HEK293 (cell line): Measurements from ENCODE around the gene CIPC.

Experiments
- CTCF ChIA-PET: fragments of 350-600 bp; formaldehyde crosslinking; extraction: SDS; loops from one replicate; lab custom pipeline; 2021; ENCODE audit warnings: antibody characterized with exemption; lab: Yijun Ruan, JAX
- POLR2A ChIA-PET: fragments of 300-600 bp; formaldehyde crosslinking; extraction: SDS; loops from one replicate; lab custom pipeline; 2020; ENCODE audit warnings: antibody characterized with exemption, inconsistent platforms; lab: Yijun Ruan, JAX
- H3K27ac ChIP-seq: fragments of 200-500 bp; sonication (Bioruptor generic); 2 replicates; pipeline ENCODE4 v1.5.1; 2014; ENCODE audit warnings: low read depth, low read length, control low read depth, inconsistent platforms; ENCODE audit errors: extremely low read depth
- H3K36me3 ChIP-seq, 2 experiments: fragments of 200-500 bp in 1 of 2; sonication (Bioruptor generic) in 1 of 2; 1 replicate in 1 of 2; 2 replicates in 1 of 2; pipeline ENCODE4 v1.5.1; 2014 to 2017; ENCODE audit warnings: inconsistent platforms in 2 of 2, low read length in 2 of 2; ENCODE audit not compliant: control insufficient read depth in 2 of 2, insufficient read depth in 1 of 2
- H3K4me1 ChIP-seq: fragments of 200-500 bp; sonication (Bioruptor generic); 2 replicates; pipeline ENCODE4 v1.5.1; 2014; ENCODE audit warnings: mild to moderate bottlenecking, low read length, inconsistent platforms; ENCODE audit not compliant: control insufficient read depth, insufficient read depth
- H3K4me3 ChIP-seq: 2 replicates; pipeline ENCODE4 v1.5.1; 2011; ENCODE audit warnings: low read depth, mild to moderate bottlenecking, control low read depth, low read length, moderate library complexity
- H3K9me3 ChIP-seq: fragments of 200-500 bp; sonication (Bioruptor generic); 2 replicates; pipeline ENCODE4 v1.5.1; 2014; ENCODE audit warnings: low read depth, low read length, inconsistent platforms; ENCODE audit not compliant: control insufficient read depth, insufficient read depth
- GFI1B ChIP-seq: fragments of 450-650 bp; formaldehyde crosslinking; IDR thresholded peaks from 2 replicates; pipeline ENCODE4 v1.5.1; 2016; ENCODE audit warnings: missing biosample characterization, missing genetic modification characterization
- GLI2 ChIP-seq: fragments of 450-650 bp; formaldehyde crosslinking; IDR thresholded peaks from 2 replicates; pipeline ENCODE4; 2017; ENCODE audit warnings: missing biosample characterization, missing genetic modification characterization, low read depth, borderline replicate concordance
- GLIS2 ChIP-seq: fragments of 450-650 bp; formaldehyde crosslinking; IDR thresholded peaks from 2 replicates; pipeline ENCODE4 v1.5.1; 2016; ENCODE audit warnings: missing biosample characterization, missing genetic modification characterization
- MEIS1 ChIP-seq: sonication (generic); formaldehyde crosslinking; IDR thresholded peaks from 2 replicates; pipeline ENCODE4 v1.8.1; 2022; ENCODE audit warnings: missing genetic modification reagents, mild to moderate bottlenecking, borderline replicate concordance
- YY1 ChIP-seq: fragments of 450-650 bp; formaldehyde crosslinking; IDR thresholded peaks from 2 replicates; pipeline ENCODE4 v1.5.1; 2018; ENCODE audit warnings: missing biosample characterization, missing genetic modification characterization
- ZBTB21 ChIP-seq: fragments of 450-650 bp; formaldehyde crosslinking; IDR thresholded peaks from 2 replicates; pipeline ENCODE4 v1.5.1; 2017; ENCODE audit warnings: missing biosample characterization, missing genetic modification characterization
- ZFP37 ChIP-seq: fragments of 450-650 bp; formaldehyde crosslinking; IDR thresholded peaks from 2 replicates; pipeline ENCODE4 v1.5.1; 2016; ENCODE audit warnings: missing biosample characterization, missing genetic modification characterization
- ZNF23 ChIP-seq: fragments of 450-650 bp; formaldehyde crosslinking; IDR thresholded peaks from 2 replicates; pipeline ENCODE4 v1.5.1; 2016; ENCODE audit warnings: missing biosample characterization, missing genetic modification characterization, borderline replicate concordance
- ZNF302 ChIP-seq: fragments of 450-650 bp; formaldehyde crosslinking; IDR thresholded peaks from 2 replicates; pipeline ENCODE4 v1.5.1; 2016; ENCODE audit warnings: missing biosample characterization, missing genetic modification characterization, low read depth
- ZNF433 ChIP-seq: fragments of 450-650 bp; formaldehyde crosslinking; IDR thresholded peaks from 2 replicates; pipeline ENCODE4 v1.5.1; 2016; ENCODE audit warnings: missing biosample characterization, missing genetic modification characterization, low read depth
- ZNF600 ChIP-seq: fragments of 450-650 bp; formaldehyde crosslinking; IDR thresholded peaks from 2 replicates; pipeline ENCODE4 v1.5.1; 2016; ENCODE audit warnings: missing biosample characterization, missing genetic modification characterization
- ZNF654 ChIP-seq: fragments of 450-650 bp; formaldehyde crosslinking; IDR thresholded peaks from 2 replicates; pipeline ENCODE4 v1.5.1; 2016; ENCODE audit warnings: low read depth, missing biosample characterization, missing genetic modification characterization
- ZNF837 ChIP-seq: fragments of 450-650 bp; formaldehyde crosslinking; IDR thresholded peaks from 2 replicates; pipeline ENCODE4 v1.5.1; 2016; ENCODE audit warnings: missing biosample characterization, missing genetic modification characterization
- ZSCAN23 ChIP-seq: fragments of 450-650 bp; formaldehyde crosslinking; IDR thresholded peaks from 2 replicates; pipeline ENCODE4 v1.5.1; 2016; ENCODE audit warnings: missing biosample characterization, missing genetic modification characterization
- TF ChIP-seq, protein P1 (sequence below): fragments of 450-650 bp; formaldehyde crosslinking; IDR thresholded peaks from 2 replicates; pipeline ENCODE4 v1.5.1; 2016; ENCODE audit warnings: missing biosample characterization, missing genetic modification characterization
- TF ChIP-seq, protein P2 (sequence below): fragments of 450-650 bp; formaldehyde crosslinking; IDR thresholded peaks from 2 replicates; pipeline ENCODE4 v1.5.1; 2016; ENCODE audit warnings: missing biosample characterization, missing genetic modification characterization
- TF ChIP-seq, protein P3 (sequence below): fragments of 450-650 bp; formaldehyde crosslinking; IDR thresholded peaks from 2 replicates; pipeline ENCODE4 v1.5.1; 2016; ENCODE audit warnings: missing biosample characterization, missing genetic modification characterization, low read depth
- TF ChIP-seq, protein P4 (sequence below): fragments of 450-650 bp; formaldehyde crosslinking; IDR thresholded peaks from 2 replicates; pipeline ENCODE4 v1.5.1; 2016; ENCODE audit warnings: missing biosample characterization, missing genetic modification characterization
- TF ChIP-seq, protein P5 (sequence below): fragments of 450-650 bp; formaldehyde crosslinking; IDR thresholded peaks from 2 replicates; pipeline ENCODE4 v1.5.1; 2016; ENCODE audit warnings: missing biosample characterization, missing genetic modification characterization

The CIPC gene

DNA sequence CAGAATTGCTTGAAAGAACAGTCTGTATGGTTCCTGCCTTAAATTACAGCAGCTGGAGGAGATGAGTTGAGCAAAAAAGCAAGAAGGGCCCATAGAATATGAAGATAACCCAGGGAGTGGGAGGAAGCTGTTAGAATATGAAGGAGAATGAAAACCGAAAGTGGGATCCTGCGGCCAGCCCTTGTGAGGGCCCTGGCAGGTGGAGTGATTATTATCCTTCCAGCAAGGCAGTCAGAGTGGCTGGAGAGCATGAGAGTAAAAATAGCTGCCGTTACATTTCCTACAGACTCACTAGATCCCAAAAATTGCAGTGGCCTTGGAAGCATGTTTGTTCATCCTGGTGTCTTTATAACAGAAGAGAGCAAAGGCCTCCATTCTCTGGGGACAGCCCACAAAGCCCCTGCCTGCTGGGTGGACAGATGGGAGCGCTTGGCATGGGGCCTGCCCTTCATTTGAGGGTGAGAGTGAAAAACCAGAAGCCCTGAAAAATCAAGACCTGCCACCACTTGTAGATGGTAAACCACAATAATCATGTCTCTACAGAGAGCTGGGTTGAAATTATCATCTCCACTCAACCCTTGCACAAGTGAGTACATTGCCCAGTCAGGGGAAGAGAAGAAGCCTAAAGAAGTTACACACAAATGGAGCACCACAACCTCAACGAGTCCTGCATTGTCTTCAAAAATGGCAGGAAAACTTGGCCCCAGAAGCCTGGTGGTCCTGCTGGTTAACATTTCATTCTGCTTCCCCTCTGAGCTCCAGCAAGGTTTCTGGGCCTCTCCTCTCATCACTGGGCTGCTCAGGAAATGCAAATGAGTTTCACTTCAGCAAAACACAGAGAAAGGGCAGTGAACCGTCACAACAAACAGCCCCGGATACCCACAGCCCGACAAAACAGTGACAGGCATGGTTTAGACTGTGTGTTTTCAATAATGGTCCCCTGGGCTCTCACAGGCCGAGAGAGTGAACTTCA lies 23.0 kb downstream of the CIPC start:
- ChIA-PET CTCF (interaction anchor here (0.5 to 0.9 kb wide), 4 partner anchors 10 to 248 kb away, joined by 3 to 4 read pairs (median 3); no protein-coding TSS in a partner anchor), POLR2A (no interaction called here)
- H3K27ac ChIP-seq: no peak overlapping the region
- H3K36me3 ChIP-seq: peaks cover 0 to 19% of the 10 kb centered on the region in 2 experiments; a peak in 2 of 3 replicates
- H3K4me3 ChIP-seq: no peak overlapping the region
- H3K9me3 ChIP-seq: no peaks in the 10 kb centered on the region
- no peak for TF ChIP-seq ZNF837 (tag by site-specific recombination)
- no peak for TF ChIP-seq ZNF302
- TF ChIP-seq, protein P1, sequence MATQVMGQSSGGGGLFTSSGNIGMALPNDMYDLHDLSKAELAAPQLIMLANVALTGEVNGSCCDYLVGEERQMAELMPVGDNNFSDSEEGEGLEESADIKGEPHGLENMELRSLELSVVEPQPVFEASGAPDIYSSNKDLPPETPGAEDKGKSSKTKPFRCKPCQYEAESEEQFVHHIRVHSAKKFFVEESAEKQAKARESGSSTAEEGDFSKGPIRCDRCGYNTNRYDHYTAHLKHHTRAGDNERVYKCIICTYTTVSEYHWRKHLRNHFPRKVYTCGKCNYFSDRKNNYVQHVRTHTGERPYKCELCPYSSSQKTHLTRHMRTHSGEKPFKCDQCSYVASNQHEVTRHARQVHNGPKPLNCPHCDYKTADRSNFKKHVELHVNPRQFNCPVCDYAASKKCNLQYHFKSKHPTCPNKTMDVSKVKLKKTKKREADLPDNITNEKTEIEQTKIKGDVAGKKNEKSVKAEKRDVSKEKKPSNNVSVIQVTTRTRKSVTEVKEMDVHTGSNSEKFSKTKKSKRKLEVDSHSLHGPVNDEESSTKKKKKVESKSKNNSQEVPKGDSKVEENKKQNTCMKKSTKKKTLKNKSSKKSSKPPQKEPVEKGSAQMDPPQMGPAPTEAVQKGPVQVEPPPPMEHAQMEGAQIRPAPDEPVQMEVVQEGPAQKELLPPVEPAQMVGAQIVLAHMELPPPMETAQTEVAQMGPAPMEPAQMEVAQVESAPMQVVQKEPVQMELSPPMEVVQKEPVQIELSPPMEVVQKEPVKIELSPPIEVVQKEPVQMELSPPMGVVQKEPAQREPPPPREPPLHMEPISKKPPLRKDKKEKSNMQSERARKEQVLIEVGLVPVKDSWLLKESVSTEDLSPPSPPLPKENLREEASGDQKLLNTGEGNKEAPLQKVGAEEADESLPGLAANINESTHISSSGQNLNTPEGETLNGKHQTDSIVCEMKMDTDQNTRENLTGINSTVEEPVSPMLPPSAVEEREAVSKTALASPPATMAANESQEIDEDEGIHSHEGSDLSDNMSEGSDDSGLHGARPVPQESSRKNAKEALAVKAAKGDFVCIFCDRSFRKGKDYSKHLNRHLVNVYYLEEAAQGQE (tag by site-specific recombination): no peak
- TF ChIP-seq ZNF654 (tag by site-specific recombination): no peak
- no peak for TF ChIP-seq ZBTB21
- TF ChIP-seq, protein P2, sequence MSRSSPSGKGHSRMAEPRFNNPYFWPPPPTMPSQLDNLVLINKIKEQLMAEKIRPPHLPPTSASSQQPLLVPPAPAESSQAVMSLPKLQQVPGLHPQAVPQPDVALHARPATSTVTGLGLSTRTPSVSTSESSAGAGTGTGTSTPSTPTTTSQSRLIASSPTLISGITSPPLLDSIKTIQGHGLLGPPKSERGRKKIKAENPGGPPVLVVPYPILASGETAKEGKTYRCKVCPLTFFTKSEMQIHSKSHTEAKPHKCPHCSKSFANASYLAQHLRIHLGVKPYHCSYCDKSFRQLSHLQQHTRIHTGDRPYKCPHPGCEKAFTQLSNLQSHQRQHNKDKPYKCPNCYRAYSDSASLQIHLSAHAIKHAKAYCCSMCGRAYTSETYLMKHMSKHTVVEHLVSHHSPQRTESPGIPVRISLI (tag by site-specific recombination): no peak
- TF ChIP-seq, protein P3, sequence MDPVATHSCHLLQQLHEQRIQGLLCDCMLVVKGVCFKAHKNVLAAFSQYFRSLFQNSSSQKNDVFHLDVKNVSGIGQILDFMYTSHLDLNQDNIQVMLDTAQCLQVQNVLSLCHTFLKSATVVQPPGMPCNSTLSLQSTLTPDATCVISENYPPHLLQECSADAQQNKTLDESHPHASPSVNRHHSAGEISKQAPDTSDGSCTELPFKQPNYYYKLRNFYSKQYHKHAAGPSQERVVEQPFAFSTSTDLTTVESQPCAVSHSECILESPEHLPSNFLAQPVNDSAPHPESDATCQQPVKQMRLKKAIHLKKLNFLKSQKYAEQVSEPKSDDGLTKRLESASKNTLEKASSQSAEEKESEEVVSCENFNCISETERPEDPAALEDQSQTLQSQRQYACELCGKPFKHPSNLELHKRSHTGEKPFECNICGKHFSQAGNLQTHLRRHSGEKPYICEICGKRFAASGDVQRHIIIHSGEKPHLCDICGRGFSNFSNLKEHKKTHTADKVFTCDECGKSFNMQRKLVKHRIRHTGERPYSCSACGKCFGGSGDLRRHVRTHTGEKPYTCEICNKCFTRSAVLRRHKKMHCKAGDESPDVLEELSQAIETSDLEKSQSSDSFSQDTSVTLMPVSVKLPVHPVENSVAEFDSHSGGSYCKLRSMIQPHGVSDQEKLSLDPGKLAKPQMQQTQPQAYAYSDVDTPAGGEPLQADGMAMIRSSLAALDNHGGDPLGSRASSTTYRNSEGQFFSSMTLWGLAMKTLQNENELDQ: no peak
- TF ChIP-seq GFI1B (tag by site-specific recombination): no peak
- no peak for TF ChIP-seq ZSCAN23
- TF ChIP-seq ZNF23 (tag by site-specific recombination): no peak
- TF ChIP-seq MEIS1 (CRISPR knock-in tag): no peak
- TF ChIP-seq YY1: no peak
- TF ChIP-seq ZNF433 (tag by site-specific recombination): no peak
- no peak for TF ChIP-seq GLIS2 (tag by site-specific recombination)
- TF ChIP-seq, protein P4, sequence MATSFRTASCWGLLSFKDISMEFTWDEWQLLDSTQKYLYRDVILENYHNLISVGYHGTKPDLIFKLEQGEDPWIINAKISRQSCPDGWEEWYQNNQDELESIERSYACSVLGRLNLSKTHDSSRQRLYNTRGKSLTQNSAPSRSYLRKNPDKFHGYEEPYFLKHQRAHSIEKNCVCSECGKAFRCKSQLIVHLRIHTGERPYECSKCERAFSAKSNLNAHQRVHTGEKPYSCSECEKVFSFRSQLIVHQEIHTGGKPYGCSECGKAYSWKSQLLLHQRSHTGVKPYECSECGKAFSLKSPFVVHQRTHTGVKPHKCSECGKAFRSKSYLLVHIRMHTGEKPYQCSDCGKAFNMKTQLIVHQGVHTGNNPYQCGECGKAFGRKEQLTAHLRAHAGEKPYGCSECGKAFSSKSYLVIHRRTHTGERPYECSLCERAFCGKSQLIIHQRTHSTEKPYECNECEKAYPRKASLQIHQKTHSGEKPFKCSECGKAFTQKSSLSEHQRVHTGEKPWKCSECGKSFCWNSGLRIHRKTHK (tag by site-specific recombination): no peak
- TF ChIP-seq, protein P5, sequence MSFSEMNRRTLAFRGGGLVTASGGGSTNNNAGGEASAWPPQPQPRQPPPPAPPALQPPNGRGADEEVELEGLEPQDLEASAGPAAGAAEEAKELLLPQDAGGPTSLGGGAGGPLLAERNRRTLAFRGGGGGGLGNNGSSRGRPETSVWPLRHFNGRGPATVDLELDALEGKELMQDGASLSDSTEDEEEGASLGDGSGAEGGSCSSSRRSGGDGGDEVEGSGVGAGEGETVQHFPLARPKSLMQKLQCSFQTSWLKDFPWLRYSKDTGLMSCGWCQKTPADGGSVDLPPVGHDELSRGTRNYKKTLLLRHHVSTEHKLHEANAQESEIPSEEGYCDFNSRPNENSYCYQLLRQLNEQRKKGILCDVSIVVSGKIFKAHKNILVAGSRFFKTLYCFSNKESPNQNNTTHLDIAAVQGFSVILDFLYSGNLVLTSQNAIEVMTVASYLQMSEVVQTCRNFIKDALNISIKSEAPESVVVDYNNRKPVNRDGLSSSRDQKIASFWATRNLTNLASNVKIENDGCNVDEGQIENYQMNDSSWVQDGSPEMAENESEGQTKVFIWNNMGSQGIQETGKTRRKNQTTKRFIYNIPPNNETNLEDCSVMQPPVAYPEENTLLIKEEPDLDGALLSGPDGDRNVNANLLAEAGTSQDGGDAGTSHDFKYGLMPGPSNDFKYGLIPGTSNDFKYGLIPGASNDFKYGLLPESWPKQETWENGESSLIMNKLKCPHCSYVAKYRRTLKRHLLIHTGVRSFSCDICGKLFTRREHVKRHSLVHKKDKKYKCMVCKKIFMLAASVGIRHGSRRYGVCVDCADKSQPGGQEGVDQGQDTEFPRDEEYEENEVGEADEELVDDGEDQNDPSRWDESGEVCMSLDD (tag by site-specific recombination): no peak
- no peak for TF ChIP-seq GLI2 (tag by site-specific recombination)
- no peak for TF ChIP-seq ZNF600 (tag by site-specific recombination)
- TF ChIP-seq ZFP37 (tag by site-specific recombination): no peak
- H3K4me1 ChIP-seq: no peaks in the 10 kb centered on the region; the same call in 1 of the 2 replicates
